ENCODE results near the gene KCNH2. TPM values are rescaled to one million over a fixed set of nuclear protein-coding genes. Genes with fewer than 3 reads are reported as not detected.
A peak's percentile ranks its signal among the peaks of the same experiment; 100 is the strongest.
"Not testable (repeated sequence)": the region's sequence is repeated elsewhere in the genome, so short reads cannot be mapped to it uniquely, and the experiment has no call there.

KCNH2 gene, protein sequence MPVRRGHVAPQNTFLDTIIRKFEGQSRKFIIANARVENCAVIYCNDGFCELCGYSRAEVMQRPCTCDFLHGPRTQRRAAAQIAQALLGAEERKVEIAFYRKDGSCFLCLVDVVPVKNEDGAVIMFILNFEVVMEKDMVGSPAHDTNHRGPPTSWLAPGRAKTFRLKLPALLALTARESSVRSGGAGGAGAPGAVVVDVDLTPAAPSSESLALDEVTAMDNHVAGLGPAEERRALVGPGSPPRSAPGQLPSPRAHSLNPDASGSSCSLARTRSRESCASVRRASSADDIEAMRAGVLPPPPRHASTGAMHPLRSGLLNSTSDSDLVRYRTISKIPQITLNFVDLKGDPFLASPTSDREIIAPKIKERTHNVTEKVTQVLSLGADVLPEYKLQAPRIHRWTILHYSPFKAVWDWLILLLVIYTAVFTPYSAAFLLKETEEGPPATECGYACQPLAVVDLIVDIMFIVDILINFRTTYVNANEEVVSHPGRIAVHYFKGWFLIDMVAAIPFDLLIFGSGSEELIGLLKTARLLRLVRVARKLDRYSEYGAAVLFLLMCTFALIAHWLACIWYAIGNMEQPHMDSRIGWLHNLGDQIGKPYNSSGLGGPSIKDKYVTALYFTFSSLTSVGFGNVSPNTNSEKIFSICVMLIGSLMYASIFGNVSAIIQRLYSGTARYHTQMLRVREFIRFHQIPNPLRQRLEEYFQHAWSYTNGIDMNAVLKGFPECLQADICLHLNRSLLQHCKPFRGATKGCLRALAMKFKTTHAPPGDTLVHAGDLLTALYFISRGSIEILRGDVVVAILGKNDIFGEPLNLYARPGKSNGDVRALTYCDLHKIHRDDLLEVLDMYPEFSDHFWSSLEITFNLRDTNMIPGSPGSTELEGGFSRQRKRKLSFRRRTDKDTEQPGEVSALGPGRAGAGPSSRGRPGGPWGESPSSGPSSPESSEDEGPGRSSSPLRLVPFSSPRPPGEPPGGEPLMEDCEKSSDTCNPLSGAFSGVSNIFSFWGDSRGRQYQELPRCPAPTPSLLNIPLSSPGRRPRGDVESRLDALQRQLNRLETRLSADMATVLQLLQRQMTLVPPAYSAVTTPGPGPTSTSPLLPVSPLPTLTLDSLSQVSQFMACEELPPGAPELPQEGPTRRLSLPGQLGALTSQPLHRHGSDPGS
- polyA plus RNA-seq (2013, experiment 1 of 2): 5.3 TPM
- polyA plus RNA-seq (2013, experiment 2 of 2): 8.0 TPM

DNA sequence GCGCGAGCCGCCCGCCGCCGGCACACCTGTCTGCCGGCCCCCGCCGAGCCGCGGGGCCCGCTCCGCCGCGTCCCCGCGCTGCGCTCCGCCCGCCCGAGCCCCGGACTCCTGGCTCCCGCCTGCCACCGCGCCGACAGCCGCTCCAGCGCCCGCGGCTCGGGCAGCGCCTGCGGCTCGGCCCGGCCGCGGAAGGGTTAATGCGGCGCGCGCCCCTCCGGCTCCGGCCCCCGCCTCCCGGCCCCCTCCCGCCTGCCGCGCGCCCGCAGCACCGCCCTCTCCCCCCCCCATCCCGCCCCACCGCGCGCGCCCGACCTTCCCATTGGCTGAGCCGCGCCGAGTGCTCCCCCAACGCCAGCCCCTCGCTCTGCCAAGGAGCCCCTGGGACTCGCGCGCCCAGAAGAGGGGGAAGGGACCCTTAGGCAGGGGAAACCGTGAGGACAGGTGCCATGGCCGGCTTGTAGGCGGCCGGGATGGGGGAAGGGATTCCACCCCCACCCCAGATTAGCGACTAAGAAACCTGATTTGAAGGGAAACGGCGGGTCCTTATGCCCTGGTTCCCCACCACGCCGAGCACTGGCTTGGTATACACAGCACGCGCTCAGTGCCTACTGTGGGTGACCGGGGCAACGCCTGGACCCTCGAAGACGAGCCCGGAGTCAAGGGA, at the start of gene KCNH2:
Gene KCNH2 (minus strand): TSS at position 196 of the 664 bp plus-strand sequence. CDS start 408 bp downstream, outside the sequence.
- H3K9me3 ChIP-seq (ENCODE audit: insufficient read depth, low read depth, low read length): no peaks in the 10 kb centered on the region
- peak within 1 kb of the TSS; percentile 64 for H3K4me3 ChIP-seq (ENCODE audit: low read length)
- no peaks in the 10 kb centered on the region for H3K36me3 ChIP-seq (ENCODE audit: insufficient read depth, low read length)
- no peak within 1 kb of the TSS for H3K9ac ChIP-seq (ENCODE audit: low read depth, low read length)
- H3K4me1 ChIP-seq (ENCODE audit: insufficient read depth, low read length): peaks cover 36% of the 10 kb centered on the region
- H3K27ac ChIP-seq (ENCODE audit: low read depth, low read length): no peak within 1 kb of the TSS; the same call in 1 of the 2 replicates
- WGBS: under 1% methylated on average over 66 of the region's 81 CpGs
- peaks cover 71% of the 10 kb centered on the region for H3K27me3 ChIP-seq (ENCODE audit: insufficient read depth, low read length)

DNA sequence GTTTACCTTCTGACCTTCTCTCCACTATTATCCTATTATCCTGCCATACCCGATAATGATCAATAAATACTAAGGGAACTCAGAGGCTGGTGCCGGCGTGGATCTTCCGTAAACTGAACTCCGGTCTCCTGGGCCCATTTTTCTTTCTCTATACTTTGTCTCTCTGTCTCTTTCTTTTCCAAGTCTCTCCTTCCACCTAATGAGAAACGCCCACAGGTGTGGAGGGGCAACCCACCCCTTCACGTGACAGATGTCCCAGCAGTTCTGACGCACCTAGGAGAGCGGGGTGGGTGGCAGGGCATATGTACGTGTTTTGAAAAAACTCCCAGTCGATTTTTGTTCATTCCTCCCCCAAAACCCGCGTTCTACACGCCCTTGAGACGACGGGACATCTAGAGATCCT, 49.6 kb upstream of the KCNH2 start:
- not testable (repeated sequence) for H3K27me3 ChIP-seq (ENCODE audit: insufficient read depth, low read length); H3K36me3 ChIP-seq (ENCODE audit: insufficient read depth, low read length); H3K9me3 ChIP-seq (ENCODE audit: insufficient read depth, low read depth, low read length)
- 3% methylated on average over 16 of the region's 16 CpGs for WGBS
- Histone ChIP-seq H3K27ac (ENCODE audit: low read depth, low read length) (peak overlapping the region; percentile 66; the same call in 1 of the 2 replicates), H3K4me1 (ENCODE audit: insufficient read depth, low read length) (peaks cover 18% of the 10 kb centered on the region), H3K4me3 (ENCODE audit: low read length) (peak overlapping the region; percentile 91), H3K9ac (ENCODE audit: low read depth, low read length) (peak overlapping the region; percentile 36)

DNA sequence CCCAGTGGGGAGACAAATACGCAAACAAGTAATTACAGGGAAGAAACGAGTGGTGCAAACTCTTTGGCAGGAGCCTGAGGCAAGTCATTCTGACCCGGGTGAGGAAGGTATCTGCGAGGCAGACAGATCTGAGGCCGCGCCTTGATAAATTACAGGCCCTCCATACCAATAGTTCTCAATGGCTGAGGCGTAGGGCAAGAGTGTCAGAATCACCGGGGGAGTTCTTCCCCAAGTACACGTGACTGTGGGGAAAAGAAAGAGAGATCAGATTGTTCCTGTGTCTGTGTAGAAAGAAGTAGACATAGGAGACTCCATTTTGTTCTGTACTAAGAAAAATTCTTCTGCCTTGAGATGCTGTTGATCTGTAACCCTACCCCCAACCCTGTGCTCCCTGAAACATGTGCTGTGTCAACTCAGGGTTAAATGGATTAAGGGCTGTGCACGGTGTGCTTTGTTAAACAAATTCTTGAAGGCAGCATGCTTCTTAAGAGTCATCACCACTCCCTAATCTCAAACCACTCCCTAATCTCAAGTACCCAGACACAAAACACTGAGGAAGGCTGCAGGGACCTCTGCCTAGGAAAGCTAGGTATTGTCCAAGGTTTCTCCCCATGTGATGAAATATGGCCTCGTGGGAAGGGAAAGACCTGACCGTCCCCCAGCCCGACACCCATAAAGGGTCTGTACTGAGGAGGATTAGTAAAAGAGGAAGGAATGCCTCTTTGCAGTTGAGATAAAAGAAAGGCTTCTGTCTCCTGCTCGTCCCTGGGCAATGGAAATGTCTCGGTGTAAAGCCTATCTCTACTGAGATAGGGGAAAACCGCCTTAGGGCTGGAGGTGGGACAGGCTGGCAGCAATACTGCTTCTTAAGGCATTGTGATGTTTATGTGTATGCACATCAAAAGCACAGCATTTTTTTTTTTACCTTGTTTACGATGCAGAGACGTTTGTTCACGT, 48.9 kb upstream of the KCNH2 start:
- Histone ChIP-seq H3K9ac (ENCODE audit: low read depth, low read length) (peak overlapping the region; percentile 36; the same call in 1 of the 2 replicates), H3K27ac (ENCODE audit: low read depth, low read length) (peak overlapping the region; percentile 66; the same call in 1 of the 2 replicates), H3K4me3 (ENCODE audit: low read length) (peak overlapping the region; percentile 91), H3K4me1 (ENCODE audit: insufficient read depth, low read length) (peaks cover 18% of the 10 kb centered on the region)
- H3K36me3 ChIP-seq (ENCODE audit: insufficient read depth, low read length); H3K9me3 ChIP-seq (ENCODE audit: insufficient read depth, low read depth, low read length); H3K27me3 ChIP-seq (ENCODE audit: insufficient read depth, low read length): not testable (repeated sequence)
- whole genome bisulfite sequencing: 19% methylated on average over 19 of the region's 19 CpGs

DNA sequence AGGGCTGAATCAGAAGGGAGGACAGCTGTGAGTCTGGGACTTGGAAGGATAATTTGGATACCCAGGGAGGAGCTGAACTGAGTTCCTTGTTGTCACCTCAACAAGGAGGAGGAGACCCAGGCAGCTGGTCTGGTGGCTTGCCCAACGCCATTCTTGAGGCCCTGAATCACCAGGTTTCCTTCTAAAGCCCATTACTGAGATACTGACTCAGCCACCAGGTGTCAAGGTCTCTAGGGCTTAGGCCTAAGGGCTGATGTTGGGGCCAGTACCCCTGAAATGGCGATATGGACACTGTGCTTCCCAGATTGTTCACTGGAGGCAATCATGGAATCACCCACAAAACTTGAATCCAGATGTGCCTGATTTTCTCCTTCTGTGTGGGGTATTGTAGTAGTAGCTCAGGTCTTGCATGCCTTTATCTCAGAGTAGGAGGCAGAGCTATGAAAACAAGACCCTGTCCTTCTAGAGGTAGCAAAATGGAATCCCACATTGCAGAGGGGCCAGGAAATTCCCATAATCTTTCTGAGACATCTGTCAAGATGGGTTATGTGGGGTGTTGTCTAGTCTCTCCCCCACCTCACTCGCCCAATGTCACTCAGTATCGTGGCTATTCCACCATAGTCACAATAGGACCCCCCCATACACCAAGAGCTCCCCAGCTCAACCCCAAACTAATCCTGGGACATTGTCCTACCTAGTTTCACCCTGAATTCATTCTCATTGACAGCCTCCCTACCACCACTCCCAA, 48.0 kb upstream of the KCNH2 start:
- H3K9ac ChIP-seq (ENCODE audit: low read depth, low read length): no peak overlapping the region
- no peak overlapping the region for H3K4me3 ChIP-seq (ENCODE audit: low read length)
- H3K36me3 ChIP-seq (ENCODE audit: insufficient read depth, low read length): no peaks in the 10 kb centered on the region
- H3K9me3 ChIP-seq (ENCODE audit: insufficient read depth, low read depth, low read length): no peaks in the 10 kb centered on the region
- no peak overlapping the region for H3K27ac ChIP-seq (ENCODE audit: low read depth, low read length)
- peaks cover 18% of the 10 kb centered on the region for H3K4me1 ChIP-seq (ENCODE audit: insufficient read depth, low read length)
- H3K27me3 ChIP-seq (ENCODE audit: insufficient read depth, low read length): no peaks in the 10 kb centered on the region; the same call in 1 of the 2 replicates
- 89% methylated on average over 4 of the region's 4 CpGs for WGBS

DNA sequence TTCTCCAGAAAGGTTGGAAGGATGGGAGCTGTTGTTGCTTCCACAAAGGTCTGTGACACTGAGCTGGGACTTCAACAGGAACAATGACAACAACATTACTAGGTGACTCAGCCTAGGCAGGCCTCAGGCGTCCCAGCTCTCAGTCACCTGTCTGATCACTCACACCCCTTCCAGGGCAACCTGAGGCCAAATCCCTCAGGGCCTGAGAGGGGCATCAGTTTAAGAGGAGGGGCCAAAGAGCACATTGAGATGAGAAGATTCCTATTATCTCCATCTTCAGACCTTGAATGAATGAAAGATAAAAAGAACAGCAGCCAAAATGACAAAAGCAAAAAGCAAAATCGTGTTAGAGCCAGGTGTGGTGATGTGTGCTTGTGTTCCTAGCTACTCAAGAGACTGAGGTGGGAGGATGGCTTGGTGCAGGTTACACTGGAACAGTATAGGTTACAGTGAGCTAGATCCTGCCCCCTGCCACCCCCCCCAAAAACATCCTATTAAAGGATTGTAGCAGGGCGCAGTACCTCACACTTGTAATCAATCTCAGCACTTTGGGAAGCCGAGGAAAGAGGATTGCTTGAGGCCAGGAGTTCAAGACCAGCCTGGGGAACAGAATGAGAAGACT, 46.4 kb upstream of the KCNH2 start, which contains the start of gene ATG9B:
Gene ATG9B (minus strand): TSS at position 60 of the 622 bp plus-strand sequence. CDS start 71 bp downstream, outside the sequence.
- no peak within 1 kb of the TSS for H3K4me3 ChIP-seq (ENCODE audit: low read length)
- peaks cover 11% of the 10 kb centered on the region for H3K27me3 ChIP-seq (ENCODE audit: insufficient read depth, low read length)
- no peaks in the 10 kb centered on the region for H3K9me3 ChIP-seq (ENCODE audit: insufficient read depth, low read depth, low read length)
- 74% methylated on average over 4 of the region's 4 CpGs for WGBS
- no peaks in the 10 kb centered on the region for H3K36me3 ChIP-seq (ENCODE audit: insufficient read depth, low read length)
- H3K27ac ChIP-seq (ENCODE audit: low read depth, low read length): no peak within 1 kb of the TSS
- H3K9ac ChIP-seq (ENCODE audit: low read depth, low read length): no peak within 1 kb of the TSS
- H3K4me1 ChIP-seq (ENCODE audit: insufficient read depth, low read length): peaks cover 31% of the 10 kb centered on the region

DNA sequence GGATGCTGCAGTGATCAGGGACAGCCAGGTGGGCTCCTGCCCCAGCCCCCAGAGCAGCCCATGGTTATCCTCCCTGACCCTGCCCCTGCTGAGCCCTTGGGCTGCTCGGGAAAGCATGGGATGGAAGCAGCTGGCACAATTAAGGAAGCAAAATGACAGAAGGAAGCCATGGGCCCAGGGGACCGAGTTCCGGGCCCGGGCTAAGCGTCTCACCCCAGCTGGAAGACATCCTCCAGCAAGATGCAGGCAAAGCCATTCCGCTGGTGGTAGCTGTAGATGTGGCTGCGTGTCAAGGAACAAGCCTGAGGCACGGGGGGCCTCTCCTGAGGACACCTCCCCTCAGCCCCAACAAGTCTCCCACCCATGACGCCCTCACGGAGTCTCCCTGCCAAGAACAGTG, 45.1 kb upstream of the KCNH2 start:
- WGBS: 94% methylated on average over 10 of the region's 10 CpGs
- Histone ChIP-seq H3K27me3 (ENCODE audit: insufficient read depth, low read length) (peaks cover 24% of the 10 kb centered on the region), H3K9me3 (ENCODE audit: insufficient read depth, low read depth, low read length) (no peaks in the 10 kb centered on the region), H3K27ac (ENCODE audit: low read depth, low read length) (no peak overlapping the region), H3K9ac (ENCODE audit: low read depth, low read length) (no peak overlapping the region), H3K4me1 (ENCODE audit: insufficient read depth, low read length) (peaks cover 27% of the 10 kb centered on the region), H3K4me3 (ENCODE audit: low read length) (no peak overlapping the region), H3K36me3 (ENCODE audit: insufficient read depth, low read length) (no peaks in the 10 kb centered on the region)

DNA sequence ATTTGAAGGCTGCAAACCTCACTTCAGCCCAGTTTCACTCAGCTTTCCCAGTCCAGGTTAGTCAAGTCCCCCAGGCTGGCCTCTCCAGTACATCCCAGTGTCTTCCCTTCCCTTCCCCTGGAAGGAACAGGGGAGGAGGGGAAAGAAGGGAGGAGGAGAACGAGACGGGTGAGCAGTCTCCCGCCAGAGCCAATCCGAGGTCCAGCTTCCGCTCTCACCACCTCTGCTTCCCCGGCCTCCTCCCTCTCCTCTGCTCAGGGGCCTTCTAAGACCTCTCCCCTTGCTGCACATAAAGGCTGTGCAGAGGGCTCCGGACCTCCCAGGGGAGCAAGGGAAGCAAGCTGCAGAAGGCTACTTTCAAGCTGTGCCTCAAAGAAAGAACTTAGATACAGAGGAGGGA, 42.1 kb upstream of the KCNH2 start:
- 37% methylated on average over 6 of the region's 7 CpGs for WGBS
- Histone ChIP-seq H3K27ac (ENCODE audit: low read depth, low read length) (no peak overlapping the region), H3K9me3 (ENCODE audit: insufficient read depth, low read depth, low read length) (no peaks in the 10 kb centered on the region), H3K9ac (ENCODE audit: low read depth, low read length) (peak overlapping the region; percentile 35; the same call in 1 of the 2 replicates), H3K36me3 (ENCODE audit: insufficient read depth, low read length) (no peaks in the 10 kb centered on the region), H3K4me3 (ENCODE audit: low read length) (no peak overlapping the region; the same call in 1 of the 2 replicates), H3K27me3 (ENCODE audit: insufficient read depth, low read length) (peaks cover 45% of the 10 kb centered on the region), H3K4me1 (ENCODE audit: insufficient read depth, low read length) (peaks cover 13% of the 10 kb centered on the region)

DNA sequence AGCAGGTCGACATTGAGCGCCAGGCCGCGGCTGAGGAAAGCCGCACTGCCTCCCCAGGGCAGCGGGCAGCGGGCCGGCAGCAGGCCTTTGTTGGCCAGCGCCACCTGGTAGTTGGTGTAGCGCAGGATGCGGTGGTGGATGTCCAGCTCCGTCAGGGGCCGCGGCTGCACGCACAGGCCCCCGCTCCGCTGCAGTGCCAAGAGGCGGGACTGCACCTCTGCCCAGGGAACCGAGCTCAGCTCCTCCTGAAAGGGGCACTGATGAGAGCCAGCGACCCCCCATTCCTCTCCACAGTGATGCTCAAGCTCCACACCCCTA, 41.0 kb upstream of the KCNH2 start:
- peak overlapping the region; percentile 35; the same call in 1 of the 2 replicates for H3K9ac ChIP-seq (ENCODE audit: low read depth, low read length)
- peak overlapping the region; percentile 33 for H3K4me3 ChIP-seq (ENCODE audit: low read length)
- H3K27me3 ChIP-seq (ENCODE audit: insufficient read depth, low read length): peaks cover 45% of the 10 kb centered on the region
- peaks cover 13% of the 10 kb centered on the region for H3K4me1 ChIP-seq (ENCODE audit: insufficient read depth, low read length)
- no peak overlapping the region for H3K27ac ChIP-seq (ENCODE audit: low read depth, low read length)
- WGBS: 52% methylated on average over 20 of the region's 20 CpGs
- H3K36me3 ChIP-seq (ENCODE audit: insufficient read depth, low read length): no peaks in the 10 kb centered on the region
- no peaks in the 10 kb centered on the region for H3K9me3 ChIP-seq (ENCODE audit: insufficient read depth, low read depth, low read length)

All from HUES64 (cell line).